Raji (cell line): ENCODE data around the gene SERPINA6.

ENCODE experiments used
- POLR2A ChIP-seq: IDR thresholded peaks from 2 replicates; pipeline ENCODE4 v1.6.1; 2011; ENCODE audit warnings: low read depth, low read length, control low read depth; ENCODE audit not compliant: insufficient read depth

Gene SERPINA6

DNA sequence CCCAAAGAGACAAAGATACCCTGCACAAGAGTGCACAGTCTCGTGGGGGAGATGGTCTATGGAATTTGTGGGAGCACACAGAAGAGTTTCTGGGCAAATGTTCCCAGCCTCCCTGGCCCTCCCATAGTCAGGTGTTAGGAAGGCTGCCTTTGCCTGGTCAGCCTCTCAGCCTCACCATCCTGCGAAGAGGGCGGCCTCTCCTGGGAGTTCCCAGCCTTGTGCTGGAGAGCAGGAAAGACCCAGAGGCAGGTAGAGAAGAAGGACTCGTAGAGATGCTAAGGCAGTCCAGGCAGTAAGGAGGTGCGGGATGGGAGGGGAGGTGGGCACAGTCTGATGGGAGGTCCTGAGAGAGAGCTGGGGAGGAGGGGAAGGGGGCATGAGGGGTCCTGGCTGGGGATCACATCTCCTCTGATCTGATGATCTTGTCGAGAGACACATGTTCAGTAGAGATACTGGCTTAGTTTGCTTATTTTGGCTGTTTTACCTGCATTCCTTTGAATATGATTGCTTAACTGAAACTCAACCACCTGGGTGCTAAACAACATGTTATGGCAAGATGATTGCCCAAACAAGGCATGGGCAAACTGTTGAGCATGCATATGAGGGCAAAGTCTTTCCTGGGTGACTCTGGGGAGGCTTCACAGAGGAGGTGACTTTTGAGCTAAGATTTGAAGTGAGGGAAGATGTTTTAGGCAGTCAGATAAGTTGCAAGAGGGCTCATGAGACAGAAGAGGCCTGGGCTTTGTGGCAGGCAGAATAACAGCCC lies 10.5 kb downstream of the SERPINA6 start:
- no peak for TF ChIP-seq POLR2A

DNA sequence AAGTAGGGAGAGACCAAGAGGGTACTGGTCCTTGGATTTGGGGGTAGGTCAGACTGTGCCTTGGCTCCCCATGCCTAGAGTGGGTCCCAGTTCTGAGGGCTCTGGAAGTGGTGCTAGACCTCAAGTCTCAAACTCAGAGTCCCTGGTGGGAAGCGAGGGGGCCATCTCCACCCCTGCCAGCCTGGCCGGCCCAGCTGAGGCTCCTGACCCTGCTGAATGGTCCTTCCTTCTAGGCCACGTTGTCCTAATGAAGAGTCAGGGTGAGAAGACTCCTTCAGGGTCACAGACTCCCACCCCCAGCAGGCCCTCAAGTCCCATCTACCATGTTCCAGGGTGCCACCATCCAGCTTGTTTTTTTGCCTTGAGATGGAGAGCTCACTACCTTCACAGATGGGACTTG lies 12.9 kb downstream of the SERPINA6 start:
- no peak for TF ChIP-seq POLR2A

GRCh38 chr14:94309721-94310120 lies 13.4 kb downstream of the SERPINA6 start:
- no peak for TF ChIP-seq POLR2A

- TF ChIP-seq POLR2A = no peak
Measured at GRCh38 chr14:94307410-94307992, 15.6 kb downstream of the SERPINA6 start.

DNA sequence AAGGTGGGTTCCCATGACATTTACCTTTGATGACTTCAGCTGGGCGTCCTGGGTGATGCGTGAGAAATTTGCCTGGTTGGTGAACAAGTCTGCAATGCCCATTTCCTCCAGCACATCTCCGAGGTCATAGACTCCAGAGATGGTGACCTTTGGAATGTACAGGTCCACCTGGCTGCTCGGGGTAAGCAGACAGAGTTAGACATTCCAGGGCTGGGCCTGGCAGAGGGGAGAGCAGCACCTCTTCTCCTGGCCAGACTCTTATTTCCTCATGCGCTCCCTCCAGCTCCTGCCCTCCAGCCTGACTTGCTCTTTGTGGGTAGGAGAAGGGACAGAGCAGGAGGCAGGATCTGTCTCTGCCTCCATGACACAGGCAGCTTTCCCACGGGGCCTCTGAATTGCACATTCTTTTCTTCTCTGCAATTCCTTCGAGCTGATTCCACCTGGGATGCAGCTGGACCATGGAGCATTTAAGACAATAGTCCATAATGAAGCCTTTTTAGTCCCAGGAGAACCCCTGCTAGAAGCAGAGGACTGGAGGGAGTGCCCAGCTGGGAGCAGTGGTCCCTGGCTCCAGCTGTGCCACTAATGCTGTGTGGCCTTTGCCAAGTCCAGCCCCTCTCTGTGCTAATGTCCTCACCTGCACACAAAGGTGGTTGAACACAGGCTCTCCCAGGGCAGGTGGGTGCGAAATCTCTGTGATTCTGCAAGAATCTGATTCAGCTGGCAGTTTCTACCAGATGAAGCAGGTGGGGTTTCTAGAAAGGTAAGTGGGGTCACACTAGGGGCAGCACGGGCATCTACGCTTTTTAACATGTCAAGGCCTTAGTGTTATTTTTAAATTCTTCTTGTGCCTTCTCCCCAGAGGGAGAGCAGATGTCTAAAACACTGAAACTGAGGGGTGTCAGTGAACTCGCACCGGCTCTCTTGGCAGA lies 16.8 kb downstream of the SERPINA6 start:
- no peak for TF ChIP-seq POLR2A

DNA sequence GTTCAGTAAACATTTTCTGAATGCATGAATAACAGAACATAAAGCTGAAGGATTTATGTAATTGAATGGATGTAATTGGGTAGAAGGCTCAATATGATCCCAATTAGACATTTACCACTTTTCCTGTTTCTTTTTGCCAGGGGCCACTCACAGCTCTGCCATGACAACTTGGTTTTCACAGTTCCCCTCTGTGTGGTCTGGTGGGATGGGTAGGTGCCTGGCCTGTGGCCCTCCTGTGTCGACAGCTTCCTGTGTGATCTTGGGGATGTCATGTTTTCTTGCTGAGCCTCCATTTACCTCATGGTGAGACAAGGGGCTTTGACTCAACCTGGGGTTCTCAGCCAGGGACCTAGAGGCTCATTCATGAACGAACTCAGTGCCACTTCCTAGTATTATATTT lies 17.5 kb downstream of the SERPINA6 start:
- TF ChIP-seq POLR2A = no peak

GRCh38 chr14:94304243-94304642 lies 18.9 kb downstream of the SERPINA6 start:
- TF ChIP-seq POLR2A = no peak

GRCh38 chr14:94303111-94303510 lies 20.0 kb downstream of the SERPINA6 start:
- no peak for TF ChIP-seq POLR2A

DNA sequence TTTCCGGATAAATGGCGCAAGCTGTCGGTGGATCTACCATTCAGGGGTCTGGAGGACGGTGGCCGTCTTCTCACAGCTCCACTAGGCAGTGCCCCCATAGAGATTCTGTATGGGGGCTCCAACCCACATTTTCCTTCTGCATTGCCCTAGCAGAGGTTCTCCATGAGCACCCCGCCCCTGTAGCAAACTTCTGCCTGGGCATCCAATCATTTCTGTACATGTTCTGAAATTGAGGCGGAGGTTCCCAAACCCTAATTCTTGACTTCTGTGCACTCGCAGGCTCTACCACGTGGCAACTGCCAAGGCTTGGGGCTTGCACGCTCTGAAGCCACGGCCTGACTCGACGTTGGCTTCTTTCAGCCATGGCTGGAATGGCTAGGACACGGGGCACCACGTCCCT lies 25.0 kb downstream of the SERPINA6 start:
- TF ChIP-seq POLR2A = no peak

DNA sequence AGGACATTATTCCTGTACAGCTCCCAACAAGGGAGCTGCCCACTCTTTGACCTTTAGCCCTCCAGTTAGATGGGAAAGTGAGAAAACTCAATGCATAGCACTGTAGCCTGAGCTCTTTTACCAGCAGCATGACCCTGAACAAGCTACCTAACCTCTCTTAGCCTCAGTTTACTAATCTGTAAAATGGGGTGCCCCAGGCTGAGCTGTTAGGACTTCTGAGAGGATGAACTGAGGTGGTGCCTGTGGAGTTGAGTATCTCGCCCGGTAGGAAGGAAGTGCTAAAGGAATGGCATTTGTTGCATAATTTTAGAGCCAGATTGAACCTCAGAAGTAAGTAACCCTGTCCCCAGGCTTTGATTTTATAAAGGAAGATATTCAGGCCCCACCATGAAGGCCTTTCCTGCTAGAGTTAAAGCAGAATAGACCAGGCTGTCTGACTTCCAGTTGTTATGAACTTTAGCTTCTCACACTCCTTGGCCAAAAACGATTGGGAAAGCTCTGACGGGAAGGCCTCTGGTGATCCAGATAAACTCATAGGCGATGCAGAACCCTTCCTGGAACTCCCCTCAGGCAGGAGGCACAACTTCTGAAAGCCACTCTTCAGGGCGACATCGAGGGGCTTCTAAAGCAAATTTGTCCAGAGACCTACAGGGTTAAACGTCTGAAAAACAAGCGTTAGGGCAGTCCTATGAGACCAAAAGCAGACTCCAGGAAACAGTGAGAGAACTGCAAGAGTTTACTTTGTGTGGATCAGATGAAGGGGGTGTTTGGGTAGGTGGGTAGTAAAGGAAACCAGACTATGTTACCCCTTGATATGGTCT lies 27.6 kb downstream of the SERPINA6 start:
- TF ChIP-seq POLR2A = no peak

DNA sequence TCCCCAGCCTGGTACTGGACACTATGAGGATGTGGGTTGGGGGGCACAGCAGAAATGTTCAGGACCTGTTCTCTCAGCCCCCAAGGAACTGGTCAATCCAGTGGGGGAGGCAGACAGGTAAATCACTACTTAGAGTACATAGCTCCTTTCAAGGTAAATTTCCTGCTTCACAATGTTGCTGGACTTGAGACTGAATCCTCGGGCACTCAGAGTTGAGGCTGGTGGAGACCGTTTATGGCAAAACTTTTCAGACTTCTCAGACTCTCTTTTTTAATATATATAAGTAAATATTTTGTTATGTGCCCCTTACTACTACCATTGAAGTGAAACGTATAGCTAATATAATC lies 29.6 kb downstream of the SERPINA6 start:
- no peak for TF ChIP-seq POLR2A

- TF ChIP-seq POLR2A = no peak
Measured at GRCh38 chr14:94292872-94293577, 30.1 kb downstream of the SERPINA6 start, which contains the start of gene SERPINA10. TSS of gene SERPINA10 (minus strand) at chr14:94293268. CDS start at chr14:94290593, 2,675 bp downstream.

DNA sequence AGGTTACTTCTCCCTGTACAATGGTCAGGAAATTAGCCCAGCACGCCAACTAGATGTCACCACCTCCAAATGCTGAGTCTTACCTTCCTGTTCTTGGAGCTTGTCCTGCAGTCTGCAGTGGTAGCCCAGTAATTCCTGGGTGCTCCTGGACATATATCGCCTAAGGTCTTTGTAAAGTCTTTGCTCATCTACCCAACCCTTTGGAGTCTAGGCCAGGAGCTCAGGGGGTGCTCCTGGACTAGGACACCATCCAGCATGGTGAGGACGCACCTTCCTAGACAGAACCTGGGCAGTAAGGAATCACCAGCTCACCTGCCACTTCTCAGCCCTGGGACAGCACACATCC lies 30.6 kb downstream of the SERPINA6 start:
- TF ChIP-seq POLR2A = no peak

DNA sequence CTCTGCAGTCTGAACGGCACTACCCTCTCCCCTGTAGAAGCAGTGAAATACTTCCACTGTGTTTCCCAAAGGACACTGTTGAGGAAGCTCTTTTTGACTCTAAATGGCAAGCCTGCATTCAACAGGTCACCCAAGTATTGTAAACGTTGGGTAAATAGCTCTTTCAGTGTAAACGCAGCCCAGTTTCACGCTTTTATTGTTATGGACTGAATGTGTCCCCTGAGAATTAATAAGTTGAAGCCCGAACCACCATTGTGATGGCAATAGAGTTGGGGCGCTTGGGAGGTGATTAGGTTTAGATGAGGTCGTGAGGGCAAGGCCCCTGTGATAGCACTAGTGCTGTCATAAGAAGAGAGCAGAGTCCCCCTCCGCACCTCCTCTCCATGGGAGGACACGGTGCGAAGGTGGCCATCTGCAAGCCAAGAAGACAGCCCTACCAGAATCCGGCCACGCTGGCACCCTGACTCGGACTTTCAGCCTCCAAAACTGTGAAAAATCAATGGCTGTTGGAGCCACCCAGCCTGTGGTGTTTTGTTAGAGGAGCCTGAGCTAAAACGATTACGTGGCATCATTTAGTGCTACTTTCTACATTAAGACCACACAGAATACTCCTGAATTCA lies 31.1 kb downstream of the SERPINA6 start:
- TF ChIP-seq POLR2A = no peak

DNA sequence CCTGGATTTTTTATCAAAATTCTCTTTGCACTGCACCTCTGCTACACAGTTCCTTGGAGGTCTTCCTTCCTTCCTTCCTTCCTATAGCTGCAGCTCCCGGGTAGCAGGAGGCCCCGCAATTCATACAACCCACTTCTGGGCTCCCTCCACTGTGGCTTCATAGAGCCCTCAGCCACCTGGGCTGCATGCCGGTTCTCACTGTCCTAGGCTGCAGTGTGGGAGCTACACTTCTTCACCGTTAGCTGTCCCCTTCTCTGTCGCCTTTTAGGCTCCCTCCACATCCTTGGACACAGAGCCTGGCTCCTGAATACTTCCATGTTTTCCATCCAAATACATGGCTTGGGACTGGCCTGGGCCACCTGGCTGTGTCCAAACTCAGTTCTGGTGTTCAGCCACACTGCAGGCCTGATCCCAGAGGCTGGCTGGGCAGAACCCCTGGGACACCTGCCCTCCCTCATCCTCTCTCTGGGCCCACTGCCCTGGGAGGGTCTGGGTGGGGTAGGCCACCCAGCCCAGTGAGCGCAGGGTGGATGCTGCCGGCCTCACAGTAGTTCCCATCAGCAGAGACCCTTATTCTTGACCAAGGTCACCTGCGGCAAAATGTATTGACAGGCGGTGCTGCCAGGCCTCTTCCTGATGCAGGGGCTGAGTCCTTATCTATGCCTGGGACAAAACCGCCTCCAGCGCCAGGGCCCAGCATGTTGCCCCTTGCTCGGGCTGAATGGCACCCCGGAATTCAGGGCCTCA lies 31.8 kb downstream of the SERPINA6 start:
- TF ChIP-seq POLR2A = no peak
